DND-41 (cell line): ENCODE measurements around the gene TRIM63.

ENCODE experiments used
- ATAC-seq: fragments of 200-7000 bp; cut with Tn5 transposase; 3 replicates; pipeline ENCODE4 v1.9.1; 2021; ENCODE audit warnings: low read depth; ENCODE audit not compliant: insufficient read depth
- DNase-seq: peaks from one replicate; pipeline ENCODE4 v3.0.0-alpha.2; 2020
- H2AFZ ChIP-seq: 2 replicates; pipeline ENCODE4 v1.6.0; 2012; ENCODE audit warnings: low read depth, low read length
- H3K27ac ChIP-seq: 2 replicates; pipeline ENCODE4 v1.5.1; 2012; ENCODE audit warnings: low read length, inconsistent platforms
- H3K27me3 ChIP-seq: fragments of 200-600 bp; sonication (generic); 2 replicates; pipeline ENCODE4 v1.6.0; 2012; ENCODE audit warnings: low read length, mild to moderate bottlenecking, inconsistent platforms; ENCODE audit not compliant: insufficient read depth, poor library complexity
- H3K36me3 ChIP-seq: 2 replicates; pipeline ENCODE4 v1.5.1; 2012; ENCODE audit warnings: low read length, inconsistent platforms; ENCODE audit not compliant: insufficient read depth
- H3K4me1 ChIP-seq: 2 replicates; pipeline ENCODE4 v1.5.1; 2012; ENCODE audit warnings: mild to moderate bottlenecking, low read length; ENCODE audit not compliant: insufficient read depth
- H3K4me2 ChIP-seq: 2 replicates; pipeline ENCODE4 v1.6.0; 2012; ENCODE audit warnings: mild to moderate bottlenecking, moderate library complexity, low read length, inconsistent platforms; ENCODE audit not compliant: insufficient read depth
- H3K4me3 ChIP-seq, 2 experiments: fragments of 200-600 bp in 1 of 2; shearing (Covaris generic) in 1 of 2; 2 replicates each; pipeline ENCODE4 v1.5.1; 2012 to 2016; ENCODE audit warnings: inconsistent platforms in 2 of 2, low read length in 2 of 2, mild to moderate bottlenecking in 2 of 2, low read depth in 1 of 2, moderate library complexity in 1 of 2
- H3K79me2 ChIP-seq: 2 replicates; pipeline ENCODE4 v1.6.0; 2012; ENCODE audit warnings: low read length, inconsistent platforms; ENCODE audit not compliant: insufficient read depth
- H3K9ac ChIP-seq: 2 replicates; pipeline ENCODE4 v1.6.0; 2012; ENCODE audit warnings: low read depth, mild to moderate bottlenecking, inconsistent platforms, low read length, moderate library complexity
- H3K9me3 ChIP-seq: 2 replicates; pipeline ENCODE4 v1.5.1; 2012; ENCODE audit warnings: low read length, moderate library complexity, mild to moderate bottlenecking, inconsistent platforms; ENCODE audit not compliant: insufficient read depth, severe bottlenecking
- H4K20me1 ChIP-seq: 2 replicates; pipeline ENCODE4 v1.6.0; 2012; ENCODE audit warnings: low read length; ENCODE audit not compliant: insufficient read depth
- EZH2 ChIP-seq: IDR thresholded peaks from 3 replicates; pipeline ENCODE4 v1.6.1; 2012; ENCODE audit warnings: borderline replicate concordance, low read depth, mild to moderate bottlenecking, moderate library complexity, low read length, inconsistent platforms; ENCODE audit not compliant: severe bottlenecking
- TF ChIP-seq, protein P1 (sequence below): IDR thresholded peaks from 2 replicates; pipeline ENCODE4 v1.5.1; 2012; ENCODE audit warnings: borderline replicate concordance, low read length, moderate library complexity, mild to moderate bottlenecking; ENCODE audit not compliant: poor library complexity, severe bottlenecking; ENCODE audit errors: extremely low read depth

TRIM63 gene

GRCh38 chr1:26014179-26014578 is 53.3 kb downstream of the TRIM63 start:
- TF ChIP-seq, protein P1, sequence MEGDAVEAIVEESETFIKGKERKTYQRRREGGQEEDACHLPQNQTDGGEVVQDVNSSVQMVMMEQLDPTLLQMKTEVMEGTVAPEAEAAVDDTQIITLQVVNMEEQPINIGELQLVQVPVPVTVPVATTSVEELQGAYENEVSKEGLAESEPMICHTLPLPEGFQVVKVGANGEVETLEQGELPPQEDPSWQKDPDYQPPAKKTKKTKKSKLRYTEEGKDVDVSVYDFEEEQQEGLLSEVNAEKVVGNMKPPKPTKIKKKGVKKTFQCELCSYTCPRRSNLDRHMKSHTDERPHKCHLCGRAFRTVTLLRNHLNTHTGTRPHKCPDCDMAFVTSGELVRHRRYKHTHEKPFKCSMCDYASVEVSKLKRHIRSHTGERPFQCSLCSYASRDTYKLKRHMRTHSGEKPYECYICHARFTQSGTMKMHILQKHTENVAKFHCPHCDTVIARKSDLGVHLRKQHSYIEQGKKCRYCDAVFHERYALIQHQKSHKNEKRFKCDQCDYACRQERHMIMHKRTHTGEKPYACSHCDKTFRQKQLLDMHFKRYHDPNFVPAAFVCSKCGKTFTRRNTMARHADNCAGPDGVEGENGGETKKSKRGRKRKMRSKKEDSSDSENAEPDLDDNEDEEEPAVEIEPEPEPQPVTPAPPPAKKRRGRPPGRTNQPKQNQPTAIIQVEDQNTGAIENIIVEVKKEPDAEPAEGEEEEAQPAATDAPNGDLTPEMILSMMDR, result no peak
- TF ChIP-seq EZH2, result no peak
- Histone ChIP-seq H3K4me1 (no peaks in the 10 kb centered on the region), H3K4me3 (no peak overlapping the region), H3K79me2 (no peaks in the 10 kb centered on the region), H3K9ac (no peak overlapping the region), H4K20me1 (no peaks in the 10 kb centered on the region), H3K9me3 (no peaks in the 10 kb centered on the region), H3K4me2 (no peak overlapping the region), H2AFZ (no peak overlapping the region), H3K27ac (no peak overlapping the region), H3K27me3 (peaks cover 4% of the 10 kb centered on the region), H3K36me3 (no peaks in the 10 kb centered on the region)
- ATAC-seq, result no peak
- DNase-seq, result no peak

DNA sequence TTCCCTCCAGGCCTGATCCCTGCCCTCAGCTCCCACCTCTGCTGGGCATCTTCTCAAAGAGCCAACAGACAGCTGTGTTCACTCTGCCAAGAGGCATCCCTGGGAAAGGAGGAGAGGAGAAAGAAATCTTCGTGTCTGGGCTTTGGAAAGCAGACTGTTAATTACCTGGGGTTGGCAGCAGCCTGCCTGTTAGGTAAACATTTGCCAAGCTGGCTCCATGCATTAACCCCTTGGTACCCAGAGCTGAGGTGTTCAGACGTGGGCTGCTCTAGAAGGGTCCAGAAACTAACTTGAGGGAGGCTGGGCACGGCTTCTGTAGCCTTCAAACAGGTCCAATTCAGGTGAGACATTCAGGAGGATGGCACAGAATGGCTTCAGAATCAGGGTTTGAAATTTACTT is 54.6 kb downstream of the TRIM63 start:
- no peak overlapping the region for H3K27ac ChIP-seq
- H3K9ac ChIP-seq, result no peak overlapping the region
- H3K4me1 ChIP-seq, result no peaks in the 10 kb centered on the region

GRCh38 chr1:26010825-26011224 is 56.6 kb downstream of the TRIM63 start:
- Histone ChIP-seq H3K9ac (no peak overlapping the region), H3K36me3 (no peaks in the 10 kb centered on the region), H4K20me1 (no peaks in the 10 kb centered on the region), H3K27me3 (peaks cover 4% of the 10 kb centered on the region), H3K4me3 (no peak overlapping the region), H3K27ac (no peak overlapping the region), H3K4me2 (no peak overlapping the region), H3K79me2 (no peaks in the 10 kb centered on the region), H3K4me1 (no peaks in the 10 kb centered on the region), H3K9me3 (no peaks in the 10 kb centered on the region), H2AFZ (no peak overlapping the region)
- ATAC-seq, result no peak
- no peak for TF ChIP-seq EZH2
- TF ChIP-seq, protein P1, result no peak
- DNase-seq, result no peak

More for the DNA sequence above, 54.6 kb downstream of the TRIM63 start:
- no peak overlapping the region for H2AFZ ChIP-seq
- ATAC-seq (no peak), DNase-seq (no peak)
- no peaks in the 10 kb centered on the region for H3K79me2 ChIP-seq
- no peaks in the 10 kb centered on the region for H3K36me3 ChIP-seq
- TF ChIP-seq, protein P1, result no peak
- no peak for TF ChIP-seq EZH2
- H3K4me3 ChIP-seq, result no peak overlapping the region
- no peaks in the 10 kb centered on the region for H4K20me1 ChIP-seq
- peaks cover 4% of the 10 kb centered on the region for H3K27me3 ChIP-seq
- H3K4me2 ChIP-seq, result no peak overlapping the region
- H3K9me3 ChIP-seq, result no peaks in the 10 kb centered on the region
